ENCODE data around the gene KCTD18.

The KCTD18 gene

GRCh38 chr2:200509612-200510433 is at the start of gene KCTD18:
TSS of gene KCTD18 (minus strand) at chr2:200510068. CDS start at chr2:200507016, 3,052 bp downstream.
- no peak for TF ChIP-seq Cebpa-rat (IDR thresholded peaks at IDR 0.05)
- Histone ChIP-seq H3K4me2 (peak within 1 kb of the TSS; percentile 85 to 98 (median 95)), H3K4me1 (peaks cover 8 to 18% (median 13%) of the 10 kb centered on the region in 10 experiments; a peak in 19 of 20 replicates), H3K27me3 (no peaks in the 10 kb centered on the region), H3K27ac (peak within 1 kb of the TSS; percentile 83 to 94 (median 89)), H3K9ac (peak within 1 kb of the TSS; percentile 88 to 97 (median 94)), H3K4me3 (peak within 1 kb of the TSS; percentile 76 to 91 (median 84)), H3K36me3 (peaks cover 6 to 25% (median 15%) of the 10 kb centered on the region in 11 experiments; a peak in 19 of 22 replicates), H3K9me3 (replicated peaks in 1 of 11) (no peaks in the 10 kb centered on the region), H4K20me1 (no peaks in the 10 kb centered on the region; a peak in 1 of 22 replicates)

- no peak overlapping the region for H3K9ac ChIP-seq
- H3K36me3 ChIP-seq = peaks cover 76 to 100% (median 93%) of the 10 kb centered on the region in 11 experiments
- no peak overlapping the region for H3K27ac ChIP-seq
- no peaks in the 10 kb centered on the region for H4K20me1 ChIP-seq
- peaks cover 16 to 40% (median 27%) of the 10 kb centered on the region in 11 experiments; a peak in 20 of 22 replicates for H3K9me3 ChIP-seq (replicated peaks in 1 of 11)
- no peak for TF ChIP-seq Cebpa-rat (IDR thresholded peaks at IDR 0.05)
- H3K27me3 ChIP-seq = no peaks in the 10 kb centered on the region
- no peaks in the 10 kb centered on the region for H3K4me1 ChIP-seq
- H3K4me2 ChIP-seq = no peak overlapping the region
- no peak overlapping the region for H3K4me3 ChIP-seq
Measured at GRCh38 chr2:200540793-200541192, 30.9 kb upstream of the KCTD18 start.

GRCh38 chr2:200538139-200538538 is 28.3 kb upstream of the KCTD18 start:
- no peak overlapping the region for H3K9ac ChIP-seq
- H3K4me2 ChIP-seq = no peak overlapping the region
- no peak overlapping the region for H3K4me3 ChIP-seq
- no peak for TF ChIP-seq Cebpa-rat (IDR thresholded peaks at IDR 0.05)
- no peak overlapping the region for H3K27ac ChIP-seq
- no peaks in the 10 kb centered on the region for H3K27me3 ChIP-seq
- no peaks in the 10 kb centered on the region for H4K20me1 ChIP-seq
- H3K36me3 ChIP-seq = peaks cover 73 to 100% (median 92%) of the 10 kb centered on the region in 11 experiments
- H3K4me1 ChIP-seq = no peaks in the 10 kb centered on the region
- peaks cover 7 to 22% (median 12%) of the 10 kb centered on the region in 11 experiments; a peak in 15 of 22 replicates for H3K9me3 ChIP-seq (replicated peaks in 1 of 11)

- H4K20me1 ChIP-seq = peaks cover 0 to 16% (median 0%) of the 10 kb centered on the region in 11 experiments; a peak in 3 of 22 replicates
- H3K4me2 ChIP-seq = no peak overlapping the region
- peaks cover 0 to 7% (median 0%) of the 10 kb centered on the region in 10 experiments; a peak in 2 of 20 replicates for H3K4me1 ChIP-seq
- no peak overlapping the region for H3K9ac ChIP-seq
- TF ChIP-seq Cebpa-rat (IDR thresholded peaks at IDR 0.05) = no peak
- no peak overlapping the region for H3K4me3 ChIP-seq
- H3K27ac ChIP-seq = no peak overlapping the region
- H3K36me3 ChIP-seq = peaks cover 46 to 92% (median 77%) of the 10 kb centered on the region in 11 experiments; a peak in 21 of 22 replicates
- no peaks in the 10 kb centered on the region for H3K9me3 ChIP-seq (replicated peaks in 1 of 11)
- no peaks in the 10 kb centered on the region for H3K27me3 ChIP-seq
Measured at GRCh38 chr2:200534572-200534971, 24.7 kb upstream of the KCTD18 start.

- H3K9ac ChIP-seq = no peak overlapping the region
- no peak overlapping the region for H3K4me3 ChIP-seq
- H3K4me2 ChIP-seq = no peak overlapping the region
- peaks cover 0 to 7% (median 0%) of the 10 kb centered on the region in 10 experiments; a peak in 3 of 20 replicates for H3K4me1 ChIP-seq
- H3K27me3 ChIP-seq = no peaks in the 10 kb centered on the region
- no peak overlapping the region for H3K27ac ChIP-seq
- peaks cover 0 to 18% (median 0%) of the 10 kb centered on the region in 11 experiments; a peak in 4 of 22 replicates for H4K20me1 ChIP-seq
- no peak for TF ChIP-seq Cebpa-rat (IDR thresholded peaks at IDR 0.05)
- no peaks in the 10 kb centered on the region for H3K9me3 ChIP-seq (replicated peaks in 1 of 11)
- H3K36me3 ChIP-seq = peaks cover 46 to 93% (median 71%) of the 10 kb centered on the region in 11 experiments; a peak in 21 of 22 replicates
Measured at GRCh38 chr2:200533754-200534153, 23.9 kb upstream of the KCTD18 start.

- Histone ChIP-seq H3K9me3 (replicated peaks in 1 of 11) (no peaks in the 10 kb centered on the region), H3K27ac (no peak overlapping the region), H3K27me3 (no peaks in the 10 kb centered on the region), H3K4me1 (peaks cover 18 to 33% (median 23%) of the 10 kb centered on the region in 10 experiments), H4K20me1 (peaks cover 0 to 22% (median 3%) of the 10 kb centered on the region in 11 experiments; a peak in 4 of 22 replicates), H3K4me2 (peak overlapping the region in 10 of 11 experiments; percentile 80 to 96 (median 91); a peak in 19 of 22 replicates), H3K4me3 (no peak overlapping the region), H3K36me3 (peaks cover 2 to 38% (median 18%) of the 10 kb centered on the region in 11 experiments; a peak in 20 of 22 replicates), H3K9ac (no peak overlapping the region)
- no peak for TF ChIP-seq Cebpa-rat (IDR thresholded peaks at IDR 0.05)
Measured at GRCh38 chr2:200528228-200528627, 18.4 kb upstream of the KCTD18 start.

GRCh38 chr2:200525882-200526651 is 16.2 kb upstream of the KCTD18 start, which contains the start of gene SGO2:
TSS of gene SGO2 (plus strand) at chr2:200526207. CDS start at chr2:200532976, 6,769 bp downstream.
- Histone ChIP-seq H3K4me1 (peaks cover 18 to 33% (median 22%) of the 10 kb centered on the region in 10 experiments), H3K4me2 (peak within 1 kb of the TSS; percentile 80 to 96 (median 92)), H4K20me1 (peaks cover 0 to 9% (median 0%) of the 10 kb centered on the region in 11 experiments; a peak in 3 of 22 replicates), H3K9ac (peak within 1 kb of the TSS; percentile 79 to 93 (median 88)), H3K36me3 (peaks cover 0 to 16% (median 0%) of the 10 kb centered on the region in 11 experiments; a peak in 5 of 22 replicates), H3K4me3 (peak within 1 kb of the TSS; percentile 68 to 93 (median 84)), H3K27me3 (no peaks in the 10 kb centered on the region), H3K27ac (peak within 1 kb of the TSS; percentile 15 to 94 (median 85); a peak in 21 of 22 replicates), H3K9me3 (replicated peaks in 1 of 11) (no peaks in the 10 kb centered on the region)
- peak in 5 of 11 experiments; percentile 14 to 66 (median 44); a peak in 6 of 22 replicates for TF ChIP-seq Cebpa-rat (IDR thresholded peaks at IDR 0.05)

GRCh38 chr2:200525551-200525881 is 15.6 kb upstream of the KCTD18 start:
- peaks cover 18 to 33% (median 22%) of the 10 kb centered on the region in 10 experiments for H3K4me1 ChIP-seq
- peaks cover 0 to 8% (median 0%) of the 10 kb centered on the region in 11 experiments; a peak in 2 of 22 replicates for H4K20me1 ChIP-seq
- H3K9me3 ChIP-seq (replicated peaks in 1 of 11) = no peaks in the 10 kb centered on the region
- no peak for TF ChIP-seq Cebpa-rat (IDR thresholded peaks at IDR 0.05)
- peak overlapping the region in 10 of 11 experiments; percentile 31 to 94 (median 85); a peak in 18 of 22 replicates for H3K27ac ChIP-seq
- peak overlapping the region; percentile 79 to 93 (median 88); a peak in 21 of 22 replicates for H3K9ac ChIP-seq
- H3K36me3 ChIP-seq = peaks cover 0 to 16% (median 0%) of the 10 kb centered on the region in 11 experiments; a peak in 3 of 22 replicates
- no peaks in the 10 kb centered on the region for H3K27me3 ChIP-seq
- H3K4me2 ChIP-seq = peak overlapping the region; percentile 58 to 93 (median 78)
- peak overlapping the region; percentile 68 to 93 (median 84) for H3K4me3 ChIP-seq
